Measurements from ENCODE around the gene ATP13A4. TPM values are rescaled to one million over a fixed set of nuclear protein-coding genes. Genes with fewer than 3 reads are reported as not detected.

Gene ATP13A4
- total RNA-seq, 2 donors from 2014 or later, result 11.0 to 17.9 TPM

GRCh38 chr3:193483988-193484539, 70.6 kb downstream of the ATP13A4 start:
- intact Hi-C loops (cut with DNase I), result no loop called here
- Histone ChIP-seq H3K27ac (no peak overlapping the region), H3K9ac (ENCODE audit: low read depth in 2 of 2, low read length in 2 of 2) (no peak overlapping the region), H3K4me3 (no peak overlapping the region), H3K9me3 (no peaks in the 10 kb centered on the region), H3K27me3 (no peaks in the 10 kb centered on the region), H3K4me1 (no peaks in the 10 kb centered on the region), H3K36me3 (no peaks in the 10 kb centered on the region)
- TF ChIP-seq, protein P1, sequence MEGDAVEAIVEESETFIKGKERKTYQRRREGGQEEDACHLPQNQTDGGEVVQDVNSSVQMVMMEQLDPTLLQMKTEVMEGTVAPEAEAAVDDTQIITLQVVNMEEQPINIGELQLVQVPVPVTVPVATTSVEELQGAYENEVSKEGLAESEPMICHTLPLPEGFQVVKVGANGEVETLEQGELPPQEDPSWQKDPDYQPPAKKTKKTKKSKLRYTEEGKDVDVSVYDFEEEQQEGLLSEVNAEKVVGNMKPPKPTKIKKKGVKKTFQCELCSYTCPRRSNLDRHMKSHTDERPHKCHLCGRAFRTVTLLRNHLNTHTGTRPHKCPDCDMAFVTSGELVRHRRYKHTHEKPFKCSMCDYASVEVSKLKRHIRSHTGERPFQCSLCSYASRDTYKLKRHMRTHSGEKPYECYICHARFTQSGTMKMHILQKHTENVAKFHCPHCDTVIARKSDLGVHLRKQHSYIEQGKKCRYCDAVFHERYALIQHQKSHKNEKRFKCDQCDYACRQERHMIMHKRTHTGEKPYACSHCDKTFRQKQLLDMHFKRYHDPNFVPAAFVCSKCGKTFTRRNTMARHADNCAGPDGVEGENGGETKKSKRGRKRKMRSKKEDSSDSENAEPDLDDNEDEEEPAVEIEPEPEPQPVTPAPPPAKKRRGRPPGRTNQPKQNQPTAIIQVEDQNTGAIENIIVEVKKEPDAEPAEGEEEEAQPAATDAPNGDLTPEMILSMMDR (IDR thresholded peaks at IDR 0.05), result no peak
- no peak for DNase-seq

GRCh38 chr3:193481436-193481835, 73.3 kb downstream of the ATP13A4 start:
- TF ChIP-seq, protein P1 (IDR thresholded peaks at IDR 0.05), result no peak
- H3K9me3 ChIP-seq, result no peaks in the 10 kb centered on the region
- no peaks in the 10 kb centered on the region for H3K4me1 ChIP-seq
- intact Hi-C loops (cut with DNase I), result no loop called here
- no peaks in the 10 kb centered on the region for H3K27me3 ChIP-seq
- no peak overlapping the region for H3K9ac ChIP-seq (ENCODE audit: low read depth in 2 of 2, low read length in 2 of 2)
- H3K36me3 ChIP-seq, result no peaks in the 10 kb centered on the region
- H3K4me3 ChIP-seq, result no peak overlapping the region
- DNase-seq, result no peak
- H3K27ac ChIP-seq, result no peak overlapping the region

- no peak overlapping the region for H3K9ac ChIP-seq (ENCODE audit: low read depth in 2 of 2, low read length in 2 of 2)
- TF ChIP-seq, protein P1 (IDR thresholded peaks at IDR 0.05), result no peak
- intact Hi-C loops (cut with DNase I), result no loop called here
Observed at GRCh38 chr3:193474446-193474845, 80.2 kb downstream of the ATP13A4 start.

GRCh38 chr3:193470710-193471109, 84.0 kb downstream of the ATP13A4 start:
- intact Hi-C loops (cut with DNase I), result no loop called here
- no peak for DNase-seq

More at GRCh38 chr3:193474446-193474845, 80.2 kb downstream of the ATP13A4 start:
- Histone ChIP-seq H3K4me1 (no peaks in the 10 kb centered on the region), H3K9me3 (no peaks in the 10 kb centered on the region), H3K27me3 (no peaks in the 10 kb centered on the region), H3K36me3 (no peaks in the 10 kb centered on the region), H3K27ac (no peak overlapping the region), H3K4me3 (no peak overlapping the region)
- DNase-seq, result no peak

DNA sequence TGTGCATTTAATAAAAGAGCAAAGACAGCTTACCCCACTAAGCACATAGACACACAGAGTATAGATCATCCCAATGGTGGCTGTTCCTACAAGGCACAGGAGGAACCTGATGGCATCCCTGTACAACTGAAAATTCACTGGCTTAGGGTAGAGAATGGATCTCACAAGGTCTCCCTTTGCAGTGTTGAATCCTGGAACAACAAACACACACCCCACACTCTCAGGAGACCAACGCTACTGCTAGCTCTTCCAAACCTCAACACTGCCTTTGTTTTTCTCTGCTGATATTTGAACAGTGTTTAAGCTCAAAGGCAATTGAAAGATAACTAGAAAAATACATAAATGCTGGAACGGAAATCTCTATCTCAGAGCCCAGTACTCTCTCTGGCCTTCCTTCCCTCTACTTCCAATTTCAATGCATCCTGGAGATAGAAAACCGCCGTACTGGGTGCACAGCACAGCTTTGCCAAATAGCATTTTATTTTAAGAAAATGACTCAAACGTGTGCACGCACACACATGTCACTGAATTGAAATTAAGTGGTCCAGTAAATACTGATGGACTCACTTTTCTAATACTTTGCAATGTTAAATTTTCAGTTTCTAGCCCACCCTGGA, 88.6 kb downstream of the ATP13A4 start:
- Histone ChIP-seq H3K27me3 (no peaks in the 10 kb centered on the region), H3K36me3 (no peaks in the 10 kb centered on the region), H3K9me3 (no peaks in the 10 kb centered on the region), H3K4me3 (no peak overlapping the region), H3K9ac (ENCODE audit: low read depth in 2 of 2, low read length in 2 of 2) (peak overlapping the region in 1 of 2 donors; percentile 43), H3K4me1 (no peaks in the 10 kb centered on the region), H3K27ac (peak overlapping the region; percentile 30)
- TF ChIP-seq, protein P1 (IDR thresholded peaks at IDR 0.05), result no peak
- intact Hi-C loops (cut with DNase I), result no loop called here
- peak; percentile 28 for DNase-seq

More at GRCh38 chr3:193470710-193471109, 84.0 kb downstream of the ATP13A4 start:
- no peak overlapping the region for H3K4me3 ChIP-seq
- TF ChIP-seq, protein P1 (IDR thresholded peaks at IDR 0.05), result no peak
- H3K9ac ChIP-seq (ENCODE audit: low read depth in 2 of 2, low read length in 2 of 2), result no peak overlapping the region
- H3K36me3 ChIP-seq, result no peaks in the 10 kb centered on the region
- no peaks in the 10 kb centered on the region for H3K4me1 ChIP-seq
- H3K27me3 ChIP-seq, result no peaks in the 10 kb centered on the region
- H3K9me3 ChIP-seq, result no peaks in the 10 kb centered on the region
- H3K27ac ChIP-seq, result no peak overlapping the region

All from colonic mucosa (tissue), 4 donors.